HG03439 (cell line): ENCODE data around the gene CPEB2.

Experiments
- ATAC-seq: cut with Tn5 transposase; IDR thresholded peaks from one replicate; pipeline ENCODE4 v1.9.1; 2021; ENCODE audit warnings: mild to moderate bottlenecking, moderate library complexity; ENCODE audit not compliant: unreplicated experiment

Gene CPEB2

DNA sequence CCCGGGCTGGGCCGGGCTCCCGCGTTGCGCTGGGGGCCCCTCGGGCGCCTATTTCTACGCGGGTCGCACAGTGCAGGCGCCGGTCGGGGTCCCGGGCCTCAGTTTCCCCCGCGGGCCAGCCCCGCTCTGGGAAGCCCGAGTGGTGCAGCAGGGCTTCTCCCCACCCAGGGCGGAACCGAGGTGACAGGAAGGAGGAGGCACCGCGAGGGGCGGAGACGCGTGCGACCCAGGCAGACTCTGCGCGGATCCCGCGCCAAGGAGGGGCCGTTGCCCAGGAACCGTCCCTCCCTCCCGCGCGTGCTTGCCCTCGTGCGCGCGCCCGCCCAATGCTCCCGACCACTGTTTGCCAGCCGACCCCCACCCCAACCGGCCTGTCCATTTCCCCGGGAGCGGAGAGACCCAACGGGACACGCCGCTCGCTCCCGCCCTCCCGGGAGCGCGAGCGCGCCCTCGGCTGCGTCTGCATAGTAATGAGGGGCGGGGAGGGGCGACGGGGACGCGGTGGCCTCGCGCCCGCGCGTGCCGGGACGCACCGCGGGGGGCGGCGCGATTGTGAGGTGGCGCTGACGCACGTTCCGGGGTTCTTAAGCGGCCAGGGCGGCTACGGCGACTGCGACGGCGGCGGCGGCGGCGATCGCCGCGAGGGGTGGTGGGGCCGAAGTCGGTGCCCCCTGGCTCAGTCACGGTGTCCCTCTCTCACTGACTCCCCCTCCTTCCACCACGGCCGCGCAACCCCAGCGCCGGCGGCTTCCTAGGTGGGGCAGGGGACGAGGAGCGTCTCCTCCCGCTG is at the start of gene CPEB2:
TSS of gene CPEB2 (plus strand) at position 613 of the 790 bp plus-strand sequence. CDS start 193 bp downstream, outside the sequence.
- ATAC-seq: peak; percentile 62

DNA sequence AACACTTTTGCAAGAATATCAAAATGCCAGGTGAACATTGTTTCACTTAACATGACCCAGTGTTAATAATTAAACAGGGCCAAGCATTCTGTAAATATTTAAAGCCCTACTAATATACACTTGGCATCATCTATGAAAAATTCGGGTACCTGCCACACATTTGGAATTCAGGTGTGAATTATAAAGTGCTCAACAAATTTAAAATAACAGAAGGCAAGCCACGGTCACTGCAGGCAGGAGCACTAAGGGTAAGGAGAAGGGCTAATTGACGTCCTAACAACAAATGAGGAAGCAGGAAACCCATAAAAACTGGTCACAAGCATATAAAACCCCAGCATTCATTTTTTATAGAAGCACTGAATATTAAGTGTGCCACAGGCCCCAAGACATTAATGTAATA is 43.8 kb upstream of the CPEB2 start:
- ATAC-seq: no peak

DNA sequence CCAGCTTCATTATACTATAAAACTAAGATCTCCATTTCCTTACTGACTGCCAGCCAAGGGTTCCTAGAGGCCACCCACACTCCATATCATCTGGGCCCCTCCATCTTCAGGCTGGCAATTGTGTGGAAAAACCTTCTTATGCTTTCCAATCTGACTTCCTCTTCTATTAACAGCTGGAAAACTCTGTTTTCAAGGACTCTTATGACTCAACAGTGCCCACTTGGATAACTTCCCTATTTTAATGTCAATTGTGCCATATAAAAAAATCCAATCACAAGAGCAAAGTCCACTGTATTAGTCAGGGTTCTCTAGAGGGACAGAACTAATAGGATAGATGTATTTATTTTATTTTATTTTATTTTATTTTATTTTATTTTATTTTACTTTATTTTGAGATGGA is 41.0 kb upstream of the CPEB2 start:
- ATAC-seq: no peak

DNA sequence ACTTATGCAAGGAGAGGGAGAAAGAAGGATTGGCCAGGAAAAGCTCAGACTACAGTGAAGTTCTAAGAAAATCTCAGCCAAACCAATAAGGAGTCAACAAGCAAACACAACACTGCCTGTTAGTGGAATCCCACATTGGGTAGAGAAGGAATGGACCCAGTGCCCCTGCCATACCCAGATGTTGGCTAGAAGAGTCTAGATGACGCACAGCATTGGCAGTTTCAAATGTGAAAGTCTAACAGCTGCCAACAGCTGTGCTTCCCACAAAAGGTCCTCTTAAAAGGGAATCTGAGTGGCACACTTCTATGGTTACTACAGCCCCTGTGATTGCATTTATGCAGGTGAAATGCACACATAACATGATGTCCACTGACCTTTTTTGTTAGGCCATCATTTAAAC is 37.2 kb upstream of the CPEB2 start:
- ATAC-seq: no peak

DNA sequence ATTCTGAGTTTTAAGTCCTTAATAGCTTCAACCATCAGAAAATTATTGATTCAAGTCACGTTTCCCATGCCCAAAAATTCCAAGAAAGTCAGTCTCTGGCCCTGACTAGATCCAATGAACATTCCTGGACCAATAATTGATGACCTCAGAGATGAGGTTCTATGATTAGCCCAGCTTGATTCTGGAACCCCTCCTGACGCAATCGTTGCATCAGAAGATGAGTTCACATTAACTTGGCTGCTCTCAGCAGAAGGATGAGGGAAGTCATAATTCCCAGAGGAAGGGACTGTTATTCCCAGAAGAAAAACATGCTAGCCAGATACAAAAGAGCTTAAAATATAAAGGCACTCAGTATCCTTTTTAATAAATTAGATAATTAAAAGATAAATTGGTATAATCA is 34.3 kb upstream of the CPEB2 start:
- ATAC-seq: no peak

DNA sequence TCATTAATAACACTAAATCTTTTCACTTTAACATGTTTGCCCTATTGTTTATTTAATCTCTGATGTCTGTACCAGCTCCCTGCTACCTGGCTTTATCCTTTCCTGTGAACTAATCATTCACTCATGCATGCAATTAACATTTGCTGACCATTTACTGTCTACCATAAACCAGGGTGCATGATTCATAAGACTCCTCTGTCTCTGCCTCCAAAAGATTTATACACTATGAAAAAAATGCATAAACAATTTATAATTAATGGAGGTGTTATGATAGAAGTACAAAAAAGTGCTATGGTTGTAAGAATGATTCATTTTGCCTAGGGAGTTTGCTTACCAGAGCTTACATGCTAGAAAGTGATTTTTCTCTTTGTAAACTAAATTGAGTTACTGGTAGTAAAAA is 24.5 kb upstream of the CPEB2 start:
- ATAC-seq: no peak

DNA sequence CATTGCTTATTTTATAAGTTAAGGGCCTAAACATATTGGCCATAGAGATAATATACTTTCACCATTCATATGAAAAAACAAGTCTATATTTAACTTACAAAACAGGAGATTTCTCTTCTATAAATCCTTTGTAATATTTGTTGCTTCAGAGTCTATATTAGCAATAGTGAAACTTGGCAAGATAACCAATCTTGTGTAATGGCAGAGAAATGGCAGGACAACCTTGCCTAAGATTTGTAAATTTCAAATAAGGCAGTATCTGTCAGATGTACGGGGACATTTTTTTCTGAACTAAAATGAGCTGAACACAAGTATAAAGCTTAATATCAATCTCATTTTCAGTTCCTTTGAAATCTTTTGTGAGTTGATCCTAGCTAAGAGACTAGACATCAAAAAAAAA is 17.8 kb upstream of the CPEB2 start:
- ATAC-seq: no peak

DNA sequence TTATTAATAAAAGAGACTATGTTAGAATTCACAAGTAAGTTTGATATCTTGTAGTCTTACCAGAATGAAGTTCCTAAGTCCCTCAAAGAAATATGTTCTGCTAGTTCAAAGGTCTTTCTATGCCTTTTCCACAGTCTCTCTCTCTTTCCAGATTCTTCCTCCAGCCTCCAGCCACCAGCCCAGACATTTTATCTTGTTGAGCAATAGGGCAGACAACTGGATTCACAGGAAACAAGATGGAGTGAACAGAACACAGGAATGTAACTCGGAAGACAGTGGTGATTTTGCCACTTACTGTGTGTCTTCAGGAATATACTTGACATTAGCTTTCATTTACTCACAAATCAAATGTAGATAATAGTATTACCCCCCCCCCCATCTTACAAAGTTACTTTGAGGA is 17.1 kb upstream of the CPEB2 start:
- ATAC-seq: no peak

DNA sequence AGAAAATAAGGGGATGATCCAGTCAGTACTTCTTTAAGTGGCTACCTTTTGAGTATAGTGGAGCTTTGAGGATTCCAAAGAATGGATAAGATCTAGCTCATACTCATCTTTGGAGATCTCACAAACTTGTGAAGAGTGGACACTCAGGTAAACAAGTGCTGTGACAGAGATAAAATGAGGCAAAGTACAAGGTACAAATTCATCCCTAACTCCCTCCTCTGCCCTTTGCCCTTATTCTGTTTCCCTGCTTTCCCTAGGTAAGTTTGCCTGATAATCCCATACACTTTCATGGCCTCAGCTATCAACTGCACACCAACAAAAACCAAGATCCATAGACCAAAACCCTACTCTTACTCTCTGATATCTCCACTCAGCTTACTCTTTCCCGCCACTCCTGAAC is 16.4 kb upstream of the CPEB2 start:
- ATAC-seq: no peak

DNA sequence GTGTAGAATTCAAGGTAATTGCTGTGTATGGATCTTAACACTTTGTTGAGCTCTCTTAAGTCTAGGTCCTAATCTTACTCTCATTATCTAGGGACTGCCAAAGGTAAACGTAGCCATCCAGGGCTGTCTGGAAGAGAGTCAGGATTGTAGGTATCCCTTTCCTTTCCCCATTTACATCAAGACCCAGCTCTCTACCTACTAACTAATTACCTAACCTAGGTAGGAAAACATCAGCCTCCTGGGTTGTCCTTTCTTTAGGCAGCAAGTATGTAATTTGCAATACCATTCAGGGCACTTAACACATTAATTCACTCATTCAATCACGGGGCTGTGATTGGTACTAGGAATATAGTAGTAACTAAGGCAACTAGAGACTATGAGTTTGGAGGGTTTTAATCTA is 15.2 kb upstream of the CPEB2 start:
- no peak for ATAC-seq

DNA sequence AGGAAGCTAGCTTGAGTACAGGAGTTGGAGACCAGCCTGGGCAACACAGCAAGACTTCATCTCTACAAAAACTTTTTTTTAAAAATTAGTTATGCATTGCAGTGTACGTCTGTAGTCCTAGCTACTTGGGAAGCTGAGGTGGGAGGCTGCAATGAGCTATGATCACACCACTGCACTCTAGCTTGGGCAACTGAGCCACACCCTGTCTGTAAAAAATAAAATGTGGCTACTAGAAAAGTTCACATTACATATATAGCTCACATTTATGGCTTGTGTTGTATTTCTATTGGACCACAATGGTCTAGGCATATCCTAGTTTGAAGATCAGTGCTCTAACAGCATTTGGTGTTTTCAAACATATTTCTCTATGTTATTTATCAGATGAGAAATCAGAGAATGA is 11.8 kb upstream of the CPEB2 start:
- ATAC-seq: no peak

DNA sequence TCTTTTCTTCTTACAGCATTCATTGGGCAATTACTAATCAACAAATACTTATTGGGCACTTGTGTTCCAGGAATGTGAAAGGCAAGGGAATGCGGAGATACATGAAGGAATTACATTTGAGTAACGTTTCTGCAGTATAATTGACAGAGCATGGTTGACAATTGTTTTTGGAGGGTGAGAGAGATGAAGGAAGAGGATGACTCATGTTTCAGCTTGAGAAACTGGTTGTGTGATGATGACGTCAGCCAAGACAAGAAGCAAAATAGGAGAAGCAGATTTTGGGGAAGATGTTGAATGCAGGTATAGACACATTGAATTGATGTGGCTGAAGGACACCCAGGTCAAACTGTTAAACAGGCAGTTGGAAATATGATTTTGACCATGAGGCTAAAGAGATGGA is 8.0 kb upstream of the CPEB2 start:
- ATAC-seq: no peak

DNA sequence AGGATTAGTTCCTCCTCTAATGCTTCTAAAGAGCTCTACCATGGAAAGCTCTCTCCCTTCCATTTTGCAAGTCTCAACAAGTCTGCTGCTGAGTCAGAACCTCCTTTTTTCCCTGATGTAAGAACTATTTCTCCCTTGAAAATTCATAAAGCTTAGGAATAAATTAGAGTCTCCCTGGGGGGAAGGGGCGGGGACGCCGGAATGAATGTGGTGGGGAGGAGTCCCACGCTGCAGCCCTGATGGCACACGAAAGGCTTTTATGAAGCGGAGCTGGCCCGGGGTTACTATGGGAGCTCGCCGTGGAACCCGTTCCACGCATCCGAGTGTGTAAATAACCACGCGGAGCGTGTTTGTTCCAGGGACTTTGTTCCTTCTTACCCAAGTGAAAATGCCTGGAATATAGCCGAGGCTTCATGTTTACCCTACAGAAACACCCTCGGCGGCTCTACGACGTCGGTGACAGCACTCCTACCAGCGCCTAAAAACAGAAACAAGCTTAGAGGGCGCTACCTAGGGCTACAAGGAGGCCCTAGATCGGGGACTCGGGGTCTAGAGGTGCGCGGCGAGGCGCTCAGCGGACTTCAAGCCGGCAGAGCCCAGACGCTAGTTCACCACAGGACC is 923 bp upstream of the CPEB2 start:
- peak; percentile 30 for ATAC-seq

DNA sequence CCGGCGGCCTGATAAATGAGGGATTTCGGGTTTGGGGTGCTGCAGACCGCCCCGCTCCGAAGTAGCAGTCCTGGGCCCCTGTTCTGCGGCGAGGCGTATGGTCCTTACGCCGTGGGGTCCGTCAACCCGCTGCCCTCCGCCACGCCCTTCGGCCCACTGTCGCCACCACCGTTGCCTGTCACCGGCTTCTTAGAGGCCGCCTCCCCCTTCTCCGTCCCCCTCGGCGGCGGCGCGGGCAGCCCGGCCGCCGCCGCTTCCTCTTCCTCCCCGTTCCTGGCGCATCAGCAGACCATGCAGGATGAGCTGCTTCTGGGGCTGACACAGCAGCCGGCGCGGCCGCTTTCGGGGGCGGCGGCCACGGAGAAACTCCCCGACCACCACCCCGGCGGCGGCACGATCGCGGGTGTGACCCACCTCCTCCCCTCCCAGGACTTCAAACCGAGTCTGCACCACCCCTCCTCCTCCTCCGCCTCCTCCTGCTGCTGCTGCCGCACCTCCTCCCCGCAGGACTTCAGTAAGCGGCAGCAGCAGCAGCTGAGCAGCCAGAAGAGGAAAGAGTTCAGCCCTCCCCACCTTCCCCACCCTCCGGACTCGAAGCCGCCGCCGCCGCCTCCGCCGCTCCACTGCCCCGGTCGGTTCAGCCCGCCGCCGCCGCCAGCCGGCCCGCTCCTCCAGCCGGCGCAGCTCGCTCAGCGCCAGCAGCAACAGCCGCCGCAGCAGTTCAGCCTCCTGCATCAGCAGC is 549 bp downstream of the CPEB2 start:
- ATAC-seq: peak; percentile 24

DNA sequence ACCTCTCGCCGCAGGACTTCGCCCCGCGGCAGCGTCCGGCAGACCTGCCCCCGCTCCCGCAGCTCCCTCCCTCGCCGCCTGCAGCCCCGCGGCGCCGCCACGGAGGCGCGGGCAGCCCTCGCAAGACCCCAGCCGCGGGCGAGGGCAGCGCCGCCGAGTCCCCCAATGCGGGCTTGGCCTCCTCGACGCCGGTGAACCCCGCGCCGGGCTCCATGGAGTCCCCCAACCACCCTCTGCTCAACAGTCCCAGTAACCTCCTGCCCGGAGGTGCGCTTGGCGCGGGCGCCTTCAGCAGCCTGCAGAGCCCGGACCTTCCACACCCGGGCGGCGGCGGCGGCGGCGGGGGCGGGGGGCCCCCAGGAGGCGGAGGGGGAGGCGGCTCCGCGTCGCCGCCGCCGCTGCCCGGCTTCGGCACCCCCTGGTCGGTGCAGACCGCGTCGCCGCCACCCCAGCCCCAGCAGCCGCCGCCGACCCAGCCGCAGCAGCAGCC is 1.2 kb downstream of the CPEB2 start:
- peak; percentile 4 for ATAC-seq

DNA sequence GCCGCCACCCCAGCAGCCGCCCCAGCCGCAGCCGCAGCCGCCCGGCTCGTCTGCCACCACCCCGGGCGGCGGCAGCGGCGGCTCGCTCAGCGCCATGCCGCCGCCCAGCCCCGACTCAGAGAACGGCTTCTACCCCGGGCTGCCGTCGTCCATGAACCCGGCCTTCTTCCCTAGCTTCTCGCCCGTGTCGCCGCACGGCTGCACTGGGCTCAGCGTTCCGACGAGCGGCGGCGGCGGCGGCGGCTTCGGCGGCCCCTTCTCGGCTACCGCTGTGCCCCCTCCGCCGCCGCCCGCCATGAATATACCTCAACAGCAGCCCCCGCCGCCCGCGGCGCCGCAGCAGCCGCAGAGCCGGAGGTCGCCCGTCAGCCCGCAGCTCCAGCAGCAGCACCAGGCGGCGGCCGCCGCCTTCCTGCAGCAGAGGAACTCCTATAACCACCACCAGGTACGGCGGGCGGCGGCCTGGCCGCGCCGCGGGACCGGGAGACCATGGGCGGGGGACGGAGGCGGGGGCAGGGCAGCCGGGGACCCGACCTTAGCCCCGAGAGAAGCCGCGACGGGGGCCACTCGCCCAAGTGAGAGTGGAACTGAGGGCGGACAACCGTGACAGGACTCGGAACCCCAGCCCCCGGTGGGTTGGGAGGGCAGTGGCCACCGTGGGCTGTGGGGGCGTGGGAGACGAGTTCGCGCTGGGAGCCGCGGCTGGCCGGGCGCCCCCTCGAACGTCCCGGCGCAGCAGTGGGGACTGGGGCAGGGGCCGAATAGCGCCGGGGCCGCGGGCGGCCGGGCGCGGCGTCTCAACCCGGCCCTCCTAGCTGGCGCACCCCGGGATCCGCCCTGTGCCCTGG is 1.8 kb downstream of the CPEB2 start:
- ATAC-seq: peak; percentile 0

DNA sequence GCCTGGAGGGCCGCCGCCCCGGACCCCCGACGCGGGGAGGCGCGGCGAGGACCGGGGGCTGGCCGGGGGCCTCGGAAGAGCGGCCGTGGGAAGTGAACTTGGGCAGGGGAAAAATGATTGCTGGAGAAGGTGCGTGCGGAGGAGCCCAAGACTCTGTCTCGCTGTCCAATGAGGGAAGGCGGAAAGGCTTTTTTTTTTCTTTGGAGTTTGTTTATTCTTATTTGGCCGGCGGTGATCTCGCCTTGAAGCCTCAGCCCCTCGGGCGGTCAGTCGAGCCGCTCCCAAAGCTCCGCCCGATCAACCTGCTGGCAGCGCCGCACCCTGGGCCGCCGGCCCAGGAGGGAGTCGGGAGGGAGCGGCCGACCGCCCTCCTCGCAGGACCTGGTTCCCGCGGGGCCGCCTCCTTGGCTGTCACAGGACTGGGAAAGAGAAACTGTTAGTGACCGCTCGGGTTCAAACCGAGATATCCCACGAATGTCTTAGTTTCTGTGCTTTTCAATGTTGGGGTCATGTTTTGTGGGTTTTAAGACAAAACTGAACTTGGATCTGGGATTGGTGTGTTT is 2.5 kb downstream of the CPEB2 start:
- ATAC-seq: no peak

DNA sequence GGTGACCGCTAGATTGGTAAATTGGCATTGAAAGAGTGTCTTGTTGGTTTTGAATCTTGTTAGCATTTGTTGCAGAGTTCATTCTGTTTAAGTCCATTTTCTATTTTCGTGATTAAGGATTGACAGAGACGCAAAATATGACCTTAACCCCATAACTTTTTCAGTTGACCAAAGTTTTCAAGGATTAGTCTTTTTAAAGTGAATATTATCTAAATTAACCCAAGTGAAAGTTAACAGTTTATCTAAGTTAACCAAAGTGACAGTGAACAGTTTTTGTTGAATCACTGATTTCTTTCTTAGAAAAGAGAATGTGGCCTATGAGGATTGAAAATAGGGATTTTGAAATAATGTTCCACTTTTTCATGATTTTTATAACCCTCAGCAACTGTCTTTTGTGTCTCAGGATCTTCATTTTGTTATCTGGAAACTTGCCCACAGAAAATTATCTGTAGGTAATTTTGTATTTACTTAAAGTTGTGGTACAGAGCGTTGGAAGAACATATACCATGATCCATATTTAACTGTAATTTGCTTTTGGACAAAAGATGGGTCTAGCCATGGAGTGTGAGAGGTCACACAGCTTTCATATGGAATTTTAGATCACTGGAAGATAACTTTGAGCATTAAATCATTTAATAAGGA is 3.3 kb downstream of the CPEB2 start:
- no peak for ATAC-seq

DNA sequence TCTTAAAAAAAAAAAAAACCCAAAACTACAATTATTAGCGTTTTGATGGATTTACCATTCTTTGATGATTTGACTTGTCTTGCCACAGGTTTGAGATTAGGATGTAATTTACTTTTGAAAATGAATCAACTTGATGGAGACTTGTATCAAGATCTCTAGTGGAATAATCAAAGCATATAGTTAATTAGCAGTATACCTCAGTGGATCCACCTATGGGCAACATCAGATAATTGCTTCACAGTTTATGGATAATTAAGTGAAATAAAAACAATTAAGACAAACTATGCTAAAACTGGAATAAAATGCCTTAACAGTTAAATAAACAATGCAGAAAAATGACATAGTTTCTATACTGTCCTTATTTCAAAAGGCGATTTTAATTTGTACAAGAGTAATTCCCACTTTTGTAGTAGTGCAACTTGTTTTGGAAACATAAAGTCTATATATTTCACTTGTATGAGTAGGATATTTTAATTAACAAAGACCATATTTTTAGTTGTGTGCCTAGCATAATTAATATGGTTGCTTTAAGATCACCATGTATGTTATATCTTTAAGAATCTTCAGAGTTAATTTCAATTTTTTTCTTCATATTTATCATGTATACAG is 4.2 kb downstream of the CPEB2 start:
- no peak for ATAC-seq

DNA sequence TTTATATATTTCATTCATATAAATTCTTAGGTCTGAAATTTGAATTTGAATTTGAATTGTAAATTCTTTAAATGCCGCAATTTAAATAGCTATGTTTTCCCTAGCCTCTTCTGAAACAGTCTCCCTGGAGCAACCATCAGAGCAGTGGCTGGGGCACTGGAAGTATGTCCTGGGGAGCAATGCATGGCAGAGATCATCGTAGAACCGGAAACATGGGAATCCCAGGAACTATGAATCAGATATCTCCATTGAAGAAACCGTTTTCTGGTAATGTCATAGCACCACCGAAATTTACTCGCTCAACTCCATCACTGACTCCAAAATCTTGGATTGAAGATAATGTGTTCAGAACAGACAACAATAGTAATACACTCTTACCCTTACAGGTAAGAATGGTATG is 4.9 kb downstream of the CPEB2 start:
- ATAC-seq: no peak
